Measurements from ENCODE around the gene TANGO6.
"Not testable (repeated sequence)": the region's sequence is repeated elsewhere in the genome, so short reads cannot be mapped to it uniquely, and the experiment has no call there.

Gene TANGO6

GRCh38 chr16:69037373-69038160 is 194.2 kb downstream of the TANGO6 start:
- Histone ChIP-seq H4K20me1 (no peaks in the 10 kb centered on the region), H3K4me2 (no peak overlapping the region), H3K4me1 (peaks cover 0 to 14% (median 3%) of the 10 kb centered on the region in 10 experiments; a peak in 9 of 20 replicates), H3K27me3 (no peaks in the 10 kb centered on the region), H3K9ac (no peak overlapping the region), H3K4me3 (no peak overlapping the region), H3K9me3 (replicated peaks in 1 of 11) (peaks cover 14 to 25% (median 17%) of the 10 kb centered on the region in 11 experiments), H3K27ac (no peak overlapping the region), H3K36me3 (peaks cover 26 to 56% (median 35%) of the 10 kb centered on the region in 11 experiments)
- no peak for TF ChIP-seq Cebpa-rat (IDR thresholded peaks at IDR 0.05)

GRCh38 chr16:69039333-69039941 is 196.1 kb downstream of the TANGO6 start:
- Histone ChIP-seq H3K4me1 (peaks cover 0 to 9% (median 3%) of the 10 kb centered on the region in 10 experiments; a peak in 8 of 20 replicates), H3K9me3 (replicated peaks in 1 of 11) (peaks cover 14 to 25% (median 17%) of the 10 kb centered on the region in 11 experiments), H4K20me1 (no peaks in the 10 kb centered on the region), H3K27me3 (no peaks in the 10 kb centered on the region), H3K9ac (no peak overlapping the region), H3K27ac (no peak overlapping the region), H3K4me3 (no peak overlapping the region), H3K4me2 (no peak overlapping the region), H3K36me3 (peaks cover 24 to 58% (median 32%) of the 10 kb centered on the region in 11 experiments)
- TF ChIP-seq Cebpa-rat (IDR thresholded peaks at IDR 0.05): no peak

GRCh38 chr16:69040144-69040909 is 197.0 kb downstream of the TANGO6 start:
- Histone ChIP-seq H3K27me3 (no peaks in the 10 kb centered on the region), H3K4me1 (peaks cover 0 to 9% (median 3%) of the 10 kb centered on the region in 10 experiments; a peak in 8 of 20 replicates), H3K27ac (no peak overlapping the region), H3K9ac (no peak overlapping the region), H3K4me3 (no peak overlapping the region), H4K20me1 (no peaks in the 10 kb centered on the region), H3K4me2 (no peak overlapping the region), H3K9me3 (replicated peaks in 1 of 11) (peaks cover 14 to 25% (median 17%) of the 10 kb centered on the region in 11 experiments), H3K36me3 (peaks cover 24 to 55% (median 29%) of the 10 kb centered on the region in 11 experiments)
- TF ChIP-seq Cebpa-rat (IDR thresholded peaks at IDR 0.05): no peak

- Histone ChIP-seq H3K27ac (no peak overlapping the region), H3K9ac (no peak overlapping the region), H4K20me1 (no peaks in the 10 kb centered on the region), H3K36me3 (peaks cover 0 to 13% (median 5%) of the 10 kb centered on the region in 11 experiments; a peak in 9 of 22 replicates), H3K4me3 (no peak overlapping the region), H3K9me3 (replicated peaks in 1 of 11) (no peaks in the 10 kb centered on the region), H3K27me3 (no peaks in the 10 kb centered on the region), H3K4me2 (no peak overlapping the region), H3K4me1 (no peaks in the 10 kb centered on the region)
- TF ChIP-seq Cebpa-rat (IDR thresholded peaks at IDR 0.05): no peak
Measured at GRCh38 chr16:69048328-69049120, 205.2 kb downstream of the TANGO6 start.

GRCh38 chr16:69049146-69049545 is 205.8 kb downstream of the TANGO6 start:
- H3K9me3 ChIP-seq (replicated peaks in 1 of 11): no peaks in the 10 kb centered on the region
- no peak for TF ChIP-seq Cebpa-rat (IDR thresholded peaks at IDR 0.05)
- no peak overlapping the region for H3K4me2 ChIP-seq
- H3K9ac ChIP-seq: no peak overlapping the region
- no peaks in the 10 kb centered on the region for H3K27me3 ChIP-seq
- peaks cover 0 to 7% (median 0%) of the 10 kb centered on the region in 11 experiments; a peak in 6 of 22 replicates for H3K36me3 ChIP-seq
- no peaks in the 10 kb centered on the region for H4K20me1 ChIP-seq
- no peaks in the 10 kb centered on the region for H3K4me1 ChIP-seq
- H3K27ac ChIP-seq: no peak overlapping the region
- H3K4me3 ChIP-seq: no peak overlapping the region

GRCh38 chr16:69049603-69050375 is 206.5 kb downstream of the TANGO6 start:
- H4K20me1 ChIP-seq: no peaks in the 10 kb centered on the region
- H3K27ac ChIP-seq: no peak overlapping the region
- no peaks in the 10 kb centered on the region for H3K4me1 ChIP-seq
- TF ChIP-seq Cebpa-rat (IDR thresholded peaks at IDR 0.05): no peak
- peaks cover 0 to under 1% (median 0%) of the 10 kb centered on the region in 11 experiments; a peak in 1 of 22 replicates for H3K36me3 ChIP-seq
- no peaks in the 10 kb centered on the region for H3K27me3 ChIP-seq
- no peak overlapping the region for H3K4me3 ChIP-seq
- no peak overlapping the region for H3K4me2 ChIP-seq
- no peaks in the 10 kb centered on the region for H3K9me3 ChIP-seq (replicated peaks in 1 of 11)
- H3K9ac ChIP-seq: no peak overlapping the region

- not testable (repeated sequence) for H3K27me3 ChIP-seq; H3K36me3 ChIP-seq; H3K9me3 ChIP-seq (replicated peaks in 1 of 11); H4K20me1 ChIP-seq; H3K4me2 ChIP-seq; H3K9ac ChIP-seq; H3K27ac ChIP-seq; H3K4me3 ChIP-seq; H3K4me1 ChIP-seq
Measured at GRCh38 chr16:69051517-69051830, 208.1 kb downstream of the TANGO6 start.

- H4K20me1 ChIP-seq: peaks cover 0 to 5% (median 0%) of the 10 kb centered on the region in 11 experiments; a peak in 1 of 22 replicates
- H3K4me3 ChIP-seq: no peak overlapping the region
- no peaks in the 10 kb centered on the region for H3K9me3 ChIP-seq (replicated peaks in 1 of 11)
- H3K36me3 ChIP-seq: no peaks in the 10 kb centered on the region; a peak in 1 of 22 replicates
- no peak overlapping the region for H3K9ac ChIP-seq
- no peak for TF ChIP-seq Cebpa-rat (IDR thresholded peaks at IDR 0.05)
- no peak overlapping the region for H3K4me2 ChIP-seq
- no peak overlapping the region for H3K27ac ChIP-seq
- H3K27me3 ChIP-seq: no peaks in the 10 kb centered on the region
- peaks cover 0 to 12% (median 8%) of the 10 kb centered on the region in 10 experiments; a peak in 12 of 20 replicates for H3K4me1 ChIP-seq
Measured at GRCh38 chr16:69055008-69055407, 211.7 kb downstream of the TANGO6 start.
